Trophoblast cell (in vitro differentiated cells and primary cell): ENCODE results near the gene ATP9B.

Experiments
- DNase-seq, 2 donors: peaks; one replicate each; pipeline ENCODE4 v3.0.0-alpha.2; 2016
- H2AFZ ChIP-seq: 2 replicates; pipeline ENCODE4 v1.6.1; 2013; ENCODE audit warnings: low read length, moderate library complexity, mild to moderate bottlenecking; ENCODE audit not compliant: insufficient read depth, poor library complexity
- H2AK5ac ChIP-seq: 2 replicates; pipeline ENCODE4 v1.6.1; 2013; ENCODE audit warnings: mild to moderate bottlenecking, low read length
- H2BK120ac ChIP-seq: 2 replicates; pipeline ENCODE4 v1.6.1; 2013; ENCODE audit warnings: low read length, mild to moderate bottlenecking, moderate library complexity; ENCODE audit not compliant: insufficient read depth, poor library complexity
- H2BK12ac ChIP-seq: 2 replicates; pipeline ENCODE4 v1.6.1; 2013; ENCODE audit warnings: mild to moderate bottlenecking, low read length, moderate library complexity
- H2BK5ac ChIP-seq: 2 replicates; pipeline ENCODE4 v1.6.1; 2013; ENCODE audit warnings: low read length, low read depth, moderate library complexity, mild to moderate bottlenecking; ENCODE audit not compliant: poor library complexity
- H3K14ac ChIP-seq: 2 replicates; pipeline ENCODE4 v1.6.1; 2013; ENCODE audit warnings: mild to moderate bottlenecking, low read length
- H3K18ac ChIP-seq: 2 replicates; pipeline ENCODE4 v1.6.1; 2013; ENCODE audit warnings: mild to moderate bottlenecking, low read length
- H3K23ac ChIP-seq: 2 replicates; pipeline ENCODE4 v1.6.1; 2013; ENCODE audit warnings: low read length
- H3K27ac ChIP-seq: 2 replicates; pipeline ENCODE4 v1.5.1; 2013; ENCODE audit warnings: low read depth, mild to moderate bottlenecking, inconsistent platforms, low read length, moderate library complexity
- H3K27me3 ChIP-seq: 2 replicates; pipeline ENCODE4 v1.6.1; 2013; ENCODE audit warnings: inconsistent platforms, mild to moderate bottlenecking, low read length, moderate library complexity; ENCODE audit not compliant: insufficient read depth
- H3K36me3 ChIP-seq, 2 experiments: 1 replicate in 1 of 2; 2 replicates in 1 of 2; pipeline ENCODE4 v1.6.1; 2013; ENCODE audit warnings: low read length in 2 of 2, mild to moderate bottlenecking in 2 of 2, moderate library complexity in 1 of 2; ENCODE audit not compliant: insufficient read depth in 2 of 2, control insufficient read depth in 1 of 2
- H3K4ac ChIP-seq: 2 replicates; pipeline ENCODE4 v1.6.1; 2013; ENCODE audit warnings: low read depth, mild to moderate bottlenecking, low read length, moderate library complexity
- H3K4me1 ChIP-seq, 2 experiments: 1 replicate in 1 of 2; 2 replicates in 1 of 2; pipeline ENCODE4 v1.6.1; 2013; ENCODE audit warnings: low read length in 2 of 2, mild to moderate bottlenecking in 2 of 2, moderate library complexity in 1 of 2; ENCODE audit not compliant: insufficient read depth in 2 of 2, control insufficient read depth in 1 of 2
- H3K4me2 ChIP-seq: 2 replicates; pipeline ENCODE4 v1.6.1; 2013; ENCODE audit warnings: inconsistent platforms, mild to moderate bottlenecking, low read length, moderate library complexity
- H3K4me3 ChIP-seq: 2 replicates; pipeline ENCODE4 v1.5.1; 2013; ENCODE audit warnings: mild to moderate bottlenecking, low read depth, low read length, inconsistent platforms
- H3K79me1 ChIP-seq: one replicate; pipeline ENCODE4 v1.6.1; 2013; ENCODE audit warnings: low read length
- H3K79me2 ChIP-seq: 2 replicates; pipeline ENCODE4 v1.6.1; 2013; ENCODE audit warnings: low read length, mild to moderate bottlenecking; ENCODE audit not compliant: control insufficient read depth, insufficient read depth, poor library complexity
- H3K9ac ChIP-seq: 2 replicates; pipeline ENCODE4 v1.6.1; 2013; ENCODE audit warnings: mild to moderate bottlenecking, low read length
- H3K9me3 ChIP-seq: 2 replicates; pipeline ENCODE4 v1.6.1; 2013; ENCODE audit warnings: low read depth, mild to moderate bottlenecking, control low read depth, inconsistent platforms, low read length; ENCODE audit not compliant: insufficient read depth
- H4K12ac ChIP-seq: 2 replicates; pipeline ENCODE4 v1.6.1; 2013; ENCODE audit warnings: low read depth, mild to moderate bottlenecking, low read length, moderate library complexity
- H4K8ac ChIP-seq: 2 replicates; pipeline ENCODE4 v1.6.1; 2013; ENCODE audit warnings: low read depth, mild to moderate bottlenecking, low read length, moderate library complexity
- H4K91ac ChIP-seq: one replicate; pipeline ENCODE4 v1.6.1; 2013; ENCODE audit warnings: low read depth, mild to moderate bottlenecking, low read length, moderate library complexity
- WGBS: extraction: QIAGEN DNeasy Blood & Tissue Kit; methylation state at CpG from one replicate; pipeline ENCODE4 v1.1.7; 2013; ENCODE audit warnings: missing lambda C conversion rate; ENCODE audit not compliant: insufficient read length, insufficient coverage; ENCODE audit errors: extremely low coverage; 5-methylcytosine and 5-hydroxymethylcytosine counted together

The ATP9B gene

DNA sequence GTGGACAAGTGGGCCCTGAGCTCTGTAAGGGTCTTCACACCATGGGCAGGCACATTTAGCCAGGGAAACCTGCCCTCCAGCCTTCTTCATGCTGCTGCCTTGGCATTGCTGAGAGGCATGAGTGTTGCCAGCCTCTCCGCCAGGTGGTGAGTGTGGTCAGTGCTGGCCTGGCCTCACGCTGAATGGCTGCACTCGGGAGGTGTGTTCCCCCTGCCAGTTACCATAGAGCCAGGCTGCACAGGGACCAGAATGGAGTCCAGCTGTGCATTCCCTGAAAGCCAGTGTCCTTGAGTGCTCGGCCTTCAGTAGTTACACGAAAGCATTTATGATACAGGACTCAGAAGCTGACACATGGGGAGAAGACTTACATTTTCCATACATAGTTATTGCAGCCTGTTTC lies 139.7 kb downstream of the ATP9B start:
- H3K14ac ChIP-seq, result no peak overlapping the region
- no peak overlapping the region for H2BK12ac ChIP-seq
- H2BK120ac ChIP-seq, result no peak overlapping the region
- H3K79me1 ChIP-seq, result no peaks in the 10 kb centered on the region
- WGBS, result no CpG with 5 or more reads among the region's 5 CpGs
- no peak overlapping the region for H2BK5ac ChIP-seq
- H4K8ac ChIP-seq, result no peak overlapping the region
- H3K27ac ChIP-seq, result no peak overlapping the region
- no peak overlapping the region for H4K12ac ChIP-seq
- H3K23ac ChIP-seq, result no peak overlapping the region
- no peak overlapping the region for H4K91ac ChIP-seq
- no peaks in the 10 kb centered on the region for H3K27me3 ChIP-seq
- no peak overlapping the region for H2AK5ac ChIP-seq
- H3K4ac ChIP-seq, result no peak overlapping the region
- no peaks in the 10 kb centered on the region for H3K79me2 ChIP-seq
- no peak overlapping the region for H3K9ac ChIP-seq
- H3K9me3 ChIP-seq, result no peaks in the 10 kb centered on the region
- no peak overlapping the region for H2AFZ ChIP-seq
- H3K4me1 ChIP-seq, result no peaks in the 10 kb centered on the region
- H3K4me2 ChIP-seq, result no peak overlapping the region
- no peak for DNase-seq
- H3K4me3 ChIP-seq, result no peak overlapping the region
- peaks cover 3 to 10% of the 10 kb centered on the region in 2 experiments for H3K36me3 ChIP-seq
- no peak overlapping the region for H3K18ac ChIP-seq

DNA sequence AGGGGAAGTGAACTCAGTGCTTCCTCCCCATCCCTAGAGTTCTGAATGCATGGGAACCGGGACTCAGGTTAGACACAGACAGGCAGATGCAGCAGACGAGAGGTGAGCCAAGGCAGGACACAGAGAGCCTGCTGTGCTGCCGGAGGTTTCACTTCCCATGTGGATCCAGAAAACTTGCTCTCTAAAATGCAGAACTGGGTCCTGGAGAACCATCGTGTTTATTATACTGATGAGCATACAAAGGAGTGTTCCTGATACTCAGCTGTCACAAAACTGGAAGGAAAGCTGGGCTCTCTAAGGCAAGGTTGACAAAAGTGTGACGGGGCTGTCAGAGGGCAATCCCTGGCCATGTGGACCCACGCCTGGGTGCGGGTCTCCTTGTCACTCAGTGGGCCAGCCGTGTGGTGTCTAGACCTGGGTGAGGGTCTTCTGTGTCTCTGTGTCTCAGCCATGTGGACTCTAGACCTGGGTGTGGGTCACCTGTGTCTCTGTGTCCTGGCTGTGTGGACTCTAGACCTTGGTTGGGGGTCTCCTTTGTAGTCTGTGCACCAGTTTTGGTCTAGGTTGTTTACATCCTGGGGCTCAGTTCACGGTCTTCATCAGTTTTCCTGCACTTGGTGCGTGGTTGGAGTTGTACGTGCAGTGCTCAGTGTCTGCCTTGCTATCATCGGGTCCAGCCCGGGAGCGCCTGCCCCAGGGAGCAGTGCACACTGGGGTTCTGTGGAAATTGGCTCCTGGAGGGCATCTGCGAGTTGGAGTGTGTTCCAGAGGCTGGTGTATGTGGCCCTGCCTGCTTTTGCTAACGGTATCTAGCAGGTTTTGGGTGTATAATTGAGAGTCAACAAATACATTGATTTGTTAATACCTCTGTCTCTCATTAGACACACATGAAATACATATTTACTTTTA lies 141.1 kb downstream of the ATP9B start:
- Histone ChIP-seq H3K18ac (no peak overlapping the region), H3K9me3 (no peaks in the 10 kb centered on the region), H3K14ac (no peak overlapping the region), H2AFZ (no peak overlapping the region), H4K8ac (no peak overlapping the region), H3K4me1 (no peaks in the 10 kb centered on the region), H4K91ac (no peak overlapping the region), H2BK120ac (no peak overlapping the region), H3K4me3 (no peak overlapping the region), H4K12ac (no peak overlapping the region), H3K79me1 (no peaks in the 10 kb centered on the region), H3K27ac (no peak overlapping the region), H3K36me3 (peaks cover 3 to 10% of the 10 kb centered on the region in 2 experiments), H2BK5ac (no peak overlapping the region), H3K4ac (no peak overlapping the region), H2AK5ac (no peak overlapping the region), H2BK12ac (no peak overlapping the region), H3K27me3 (no peaks in the 10 kb centered on the region), H3K23ac (no peak overlapping the region), H3K4me2 (no peak overlapping the region), H3K79me2 (no peaks in the 10 kb centered on the region), H3K9ac (no peak overlapping the region)
- WGBS, result no CpG with 5 or more reads among the region's 16 CpGs
- DNase-seq, result no peak

DNA sequence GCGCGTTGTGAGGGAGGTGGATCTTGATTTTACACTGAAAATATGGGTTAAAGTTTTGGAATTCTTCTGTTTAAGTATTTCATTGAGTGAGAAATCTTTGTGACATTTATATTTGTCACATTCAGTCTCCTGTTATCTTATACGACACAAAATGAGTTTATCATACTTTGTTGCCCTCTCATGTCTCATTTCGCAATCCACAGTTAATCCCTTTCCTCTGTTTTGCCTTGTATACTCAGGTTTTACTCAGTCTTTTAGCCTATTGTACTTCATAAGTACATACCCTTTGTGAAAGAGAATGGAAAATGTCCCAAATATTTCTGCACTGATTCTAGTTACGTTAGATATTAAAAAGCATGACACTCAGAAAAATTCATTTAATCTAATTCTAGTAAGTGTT lies 142.7 kb downstream of the ATP9B start:
- Histone ChIP-seq H2AK5ac (no peak overlapping the region), H3K23ac (no peak overlapping the region), H3K4me2 (no peak overlapping the region), H4K91ac (no peak overlapping the region), H3K27ac (no peak overlapping the region), H2AFZ (no peak overlapping the region), H4K12ac (no peak overlapping the region), H3K9ac (no peak overlapping the region), H2BK120ac (no peak overlapping the region), H3K79me1 (no peaks in the 10 kb centered on the region), H3K4ac (no peak overlapping the region), H3K9me3 (no peaks in the 10 kb centered on the region), H3K14ac (no peak overlapping the region), H2BK12ac (no peak overlapping the region), H3K18ac (no peak overlapping the region), H4K8ac (no peak overlapping the region), H3K4me1 (no peaks in the 10 kb centered on the region), H3K79me2 (no peaks in the 10 kb centered on the region), H3K27me3 (no peaks in the 10 kb centered on the region), H3K4me3 (no peak overlapping the region), H3K36me3 (peaks cover 3 to 10% of the 10 kb centered on the region in 2 experiments), H2BK5ac (no peak overlapping the region)
- DNase-seq, result peak in 1 of 2 donors; percentile 10
- no CpG with 5 or more reads among the region's 5 CpGs for WGBS

DNA sequence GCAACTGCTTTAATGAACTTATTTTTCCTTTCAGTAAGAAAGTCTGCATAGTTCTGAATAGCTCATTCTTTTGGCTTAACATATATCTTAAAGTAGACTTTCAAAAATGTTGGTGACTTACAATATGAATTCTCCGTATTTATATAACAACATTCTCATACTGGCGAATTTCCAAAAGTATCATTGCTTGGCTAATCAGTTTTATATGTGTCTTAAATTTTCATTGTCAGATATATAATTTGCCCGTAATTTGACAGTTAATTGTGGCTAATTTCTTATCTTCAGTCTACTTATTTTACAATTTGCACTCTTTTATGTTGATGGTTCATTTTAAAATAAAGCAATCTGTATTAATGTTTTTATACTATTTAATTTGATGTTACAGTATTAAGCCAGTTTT lies 144.9 kb downstream of the ATP9B start:
- no peak overlapping the region for H3K4me2 ChIP-seq
- no peak overlapping the region for H4K8ac ChIP-seq
- H3K9me3 ChIP-seq, result no peaks in the 10 kb centered on the region
- no peaks in the 10 kb centered on the region for H3K4me1 ChIP-seq
- H2AK5ac ChIP-seq, result no peak overlapping the region
- H3K18ac ChIP-seq, result no peak overlapping the region
- no peaks in the 10 kb centered on the region for H3K79me1 ChIP-seq
- H3K4me3 ChIP-seq, result no peak overlapping the region
- H3K36me3 ChIP-seq, result no peaks in the 10 kb centered on the region
- H2BK120ac ChIP-seq, result no peak overlapping the region
- no peak overlapping the region for H3K27ac ChIP-seq
- no peak overlapping the region for H2AFZ ChIP-seq
- H3K79me2 ChIP-seq, result no peaks in the 10 kb centered on the region
- H3K9ac ChIP-seq, result no peak overlapping the region
- no peak overlapping the region for H4K12ac ChIP-seq
- H3K4ac ChIP-seq, result no peak overlapping the region
- H2BK12ac ChIP-seq, result no peak overlapping the region
- no peak overlapping the region for H4K91ac ChIP-seq
- DNase-seq, result no peak
- no peaks in the 10 kb centered on the region for H3K27me3 ChIP-seq
- no peak overlapping the region for H3K23ac ChIP-seq
- no peak overlapping the region for H2BK5ac ChIP-seq
- no peak overlapping the region for H3K14ac ChIP-seq
- WGBS, result no CpG with 5 or more reads among the region's 3 CpGs
